Stimulated activated CD4-positive, alpha-beta T cell treated with anti-CD3 and anti-CD28 coated beads, TNF-alpha, amount 100 ng/mL, for 1 hour (primary cell): ENCODE data around the gene LHPP.
"Not testable (repeated sequence)": the region's sequence is repeated elsewhere in the genome, so short reads cannot be mapped to it uniquely, and the experiment has no call there.

Source experiments
- DNase-seq, 3 donors: peaks; one replicate each; pipeline ENCODE4 v3.0.0-alpha.2; 2020; ENCODE audit warnings: low read depth in 3 of 3, low spot score in 1 of 3

The LHPP gene

GRCh38 chr10:124535731-124536495 is 74.3 kb downstream of the LHPP start:
- no peak for DNase-seq

GRCh38 chr10:124536496-124537050 is 75.0 kb downstream of the LHPP start:
- DNase-seq: no peak

- no peak for DNase-seq
Observed at GRCh38 chr10:124537166-124537725, 75.6 kb downstream of the LHPP start.

GRCh38 chr10:124537891-124538290 is 76.3 kb downstream of the LHPP start:
- DNase-seq: no peak

GRCh38 chr10:124538706-124539105 is 77.1 kb downstream of the LHPP start:
- DNase-seq: no peak

- peak; percentile 19 to 66 (median 42) for DNase-seq
Observed at GRCh38 chr10:124539935-124540641, 78.5 kb downstream of the LHPP start.

GRCh38 chr10:124541076-124541903 is 79.7 kb downstream of the LHPP start:
- DNase-seq: no peak

GRCh38 chr10:124542336-124542735 is 80.7 kb downstream of the LHPP start:
- DNase-seq: no peak

- DNase-seq: no peak
Observed at GRCh38 chr10:124543146-124543545, 81.5 kb downstream of the LHPP start.

GRCh38 chr10:124543971-124544370 is 82.3 kb downstream of the LHPP start:
- no peak for DNase-seq

- no peak for DNase-seq
Observed at GRCh38 chr10:124544711-124545110, 83.1 kb downstream of the LHPP start.

GRCh38 chr10:124545351-124546054 is 83.9 kb downstream of the LHPP start:
- no peak for DNase-seq

GRCh38 chr10:124546055-124546369 is 84.4 kb downstream of the LHPP start:
- no peak for DNase-seq

GRCh38 chr10:124546957-124547646 is 85.5 kb downstream of the LHPP start:
- DNase-seq: no peak

- DNase-seq: no peak
Observed at GRCh38 chr10:124547647-124548168, 86.1 kb downstream of the LHPP start.

- not testable (repeated sequence) for DNase-seq
Observed at GRCh38 chr10:124549171-124549570, 87.5 kb downstream of the LHPP start.

- DNase-seq: no peak
Observed at GRCh38 chr10:124550293-124551034, 88.8 kb downstream of the LHPP start.

GRCh38 chr10:124551097-124551496 is 89.5 kb downstream of the LHPP start:
- no peak for DNase-seq

- no peak for DNase-seq
Observed at GRCh38 chr10:124551755-124552154, 90.1 kb downstream of the LHPP start.
